WERI-Rb-1 (cell line): ENCODE results near the gene RASGRF2.

ENCODE experiments used
- DNase-seq: peaks from one replicate; pipeline ENCODE4 v3.0.0-alpha.2; 2020
- H3K27ac ChIP-seq: fragments of 250-450 bp; sonication (Bioruptor Pico); 2 replicates; pipeline ENCODE4 v1.5.1; 2020; ENCODE audit warnings: mild to moderate bottlenecking, moderate library complexity
- H3K27me3 ChIP-seq: fragments of 250-450 bp; sonication (Bioruptor Pico); 2 replicates; pipeline ENCODE4 v1.5.1; 2021; ENCODE audit warnings: mild to moderate bottlenecking, low read depth, moderate library complexity; ENCODE audit not compliant: insufficient read depth, severe bottlenecking
- H3K36me3 ChIP-seq: fragments of 250-450 bp; sonication (Bioruptor Pico); 2 replicates; pipeline ENCODE4 v1.5.1; 2020; ENCODE audit warnings: mild to moderate bottlenecking, moderate library complexity
- H3K4me3 ChIP-seq: 2 replicates; pipeline ENCODE4 v1.5.1; 2011; ENCODE audit warnings: low read depth, mild to moderate bottlenecking, control low read depth, low read length
- H3K9me3 ChIP-seq: fragments of 250-450 bp; sonication (Bioruptor Pico); 2 replicates; pipeline ENCODE4 v1.5.1; 2021; ENCODE audit warnings: mild to moderate bottlenecking, moderate library complexity; ENCODE audit not compliant: severe bottlenecking
- CTCF ChIP-seq: IDR thresholded peaks from 2 replicates; pipeline ENCODE4 v1.5.1; 2011; ENCODE audit warnings: low read depth, mild to moderate bottlenecking, control low read depth, inconsistent platforms, low read length

The RASGRF2 gene

GRCh38 chr5:80919678-80920196, 40.4 kb upstream of the RASGRF2 start:
- no peak for DNase-seq
- Histone ChIP-seq H3K27me3 (no peaks in the 10 kb centered on the region), H3K4me3 (no peak overlapping the region), H3K9me3 (no peaks in the 10 kb centered on the region), H3K36me3 (no peaks in the 10 kb centered on the region), H3K27ac (no peak overlapping the region)
- TF ChIP-seq CTCF: no peak

DNA sequence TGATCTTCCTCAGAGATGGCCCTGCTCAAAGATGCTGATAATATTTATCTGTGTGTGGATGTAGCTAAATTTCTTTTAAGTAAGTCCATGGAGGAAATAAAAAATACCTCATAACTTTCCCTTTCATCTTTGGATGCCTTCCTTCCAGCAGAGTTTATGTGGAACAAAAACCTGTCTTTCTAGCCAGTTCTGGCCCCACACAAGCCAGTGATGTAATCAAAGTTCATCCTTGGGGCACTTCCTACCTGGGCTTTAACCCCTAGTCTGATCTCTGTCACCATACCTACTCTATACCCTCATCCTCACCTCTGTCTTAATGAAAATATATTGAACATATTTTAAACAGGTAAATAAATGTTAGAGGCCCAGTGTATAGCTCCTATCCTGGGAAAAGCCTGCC, 39.8 kb upstream of the RASGRF2 start:
- Histone ChIP-seq H3K36me3 (no peaks in the 10 kb centered on the region), H3K27me3 (no peaks in the 10 kb centered on the region), H3K9me3 (no peaks in the 10 kb centered on the region), H3K27ac (no peak overlapping the region), H3K4me3 (no peak overlapping the region)
- no peak for TF ChIP-seq CTCF
- DNase-seq: no peak

DNA sequence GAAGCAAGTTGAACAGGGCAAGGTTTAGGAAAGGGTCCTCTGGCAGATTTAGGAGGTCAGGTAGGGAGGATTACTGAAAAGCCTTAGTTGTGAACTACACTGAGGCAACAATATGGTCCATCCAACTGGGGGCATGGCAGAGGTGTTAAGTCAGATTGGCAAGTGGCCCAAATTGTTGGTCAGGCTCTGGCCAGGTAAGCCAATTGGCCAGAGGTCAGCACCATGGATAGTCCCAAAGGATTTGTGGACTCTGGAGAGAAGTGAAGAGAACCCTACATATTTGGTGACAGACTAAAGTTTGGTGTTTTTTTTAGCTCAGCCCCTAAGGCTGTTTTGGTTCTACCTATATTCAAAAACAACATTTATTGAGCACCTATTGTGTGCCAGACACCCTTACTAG, 39.1 kb upstream of the RASGRF2 start:
- Histone ChIP-seq H3K4me3 (no peak overlapping the region), H3K27ac (no peak overlapping the region), H3K36me3 (no peaks in the 10 kb centered on the region), H3K27me3 (no peaks in the 10 kb centered on the region), H3K9me3 (no peaks in the 10 kb centered on the region)
- no peak for DNase-seq
- no peak for TF ChIP-seq CTCF

- H3K9me3 ChIP-seq: no peaks in the 10 kb centered on the region
- H3K27ac ChIP-seq: no peak overlapping the region
- no peak overlapping the region for H3K4me3 ChIP-seq
- no peaks in the 10 kb centered on the region for H3K27me3 ChIP-seq
- no peaks in the 10 kb centered on the region for H3K36me3 ChIP-seq
- no peak for DNase-seq
- TF ChIP-seq CTCF: no peak
These were observed 34.2 kb upstream of the RASGRF2 start for GRCh38 chr5:80925931-80926330.

GRCh38 chr5:80926536-80926935, 33.6 kb upstream of the RASGRF2 start:
- Histone ChIP-seq H3K9me3 (no peaks in the 10 kb centered on the region), H3K27me3 (no peaks in the 10 kb centered on the region), H3K36me3 (no peaks in the 10 kb centered on the region), H3K4me3 (no peak overlapping the region), H3K27ac (no peak overlapping the region)
- no peak for TF ChIP-seq CTCF
- no peak for DNase-seq

GRCh38 chr5:80926979-80927656, 33.0 kb upstream of the RASGRF2 start:
- Histone ChIP-seq H3K36me3 (no peaks in the 10 kb centered on the region), H3K27ac (no peak overlapping the region), H3K4me3 (no peak overlapping the region), H3K27me3 (no peaks in the 10 kb centered on the region), H3K9me3 (no peaks in the 10 kb centered on the region)
- DNase-seq: no peak
- no peak for TF ChIP-seq CTCF
